Common myeloid progenitor, CD34-positive (primary cell): ENCODE data around the gene ACVR1B.

Experiments used
- CTCF ChIA-PET: fragments of 350-600 bp; sonication (Branson Sonifier 250); formaldehyde crosslinking; loops from one replicate; lab custom pipeline; 2021; ENCODE audit warnings: antibody characterized with exemption; lab: Charles Lee
- POLR2A ChIA-PET: fragments of 350-600 bp; sonication (Branson Sonifier 250); formaldehyde crosslinking; loops from one replicate; lab custom pipeline; 2021; ENCODE audit warnings: antibody characterized with exemption; lab: Charles Lee
- DNase-seq, 3 donors: peaks; one replicate each; pipeline versions ENCODE4 v3.0.0 to v3.0.0-alpha.2; 2013
- H3K27ac ChIP-seq, 2 experiments: 1 replicate in 1 of 2; 2 replicates in 1 of 2; pipeline ENCODE4 v1.7.0; 2013; ENCODE audit warnings: inconsistent platforms in 2 of 2, low read length in 2 of 2, mild to moderate bottlenecking in 2 of 2, low read depth in 1 of 2, moderate library complexity in 1 of 2; ENCODE audit not compliant: severe bottlenecking in 2 of 2, insufficient read depth in 1 of 2, poor library complexity in 1 of 2
- H3K27me3 ChIP-seq, 5 experiments: replicated peaks in 2 of 5; 1 replicate in 3 of 5; 2 replicates in 2 of 5; pipeline versions ENCODE4 v1.6.1 to v1.7.0; 2013; ENCODE audit warnings: low read length in 4 of 5, mild to moderate bottlenecking in 2 of 5, moderate library complexity in 2 of 5, inconsistent platforms in 1 of 5; ENCODE audit not compliant: insufficient read depth in 5 of 5, control insufficient read depth in 4 of 5
- H3K36me3 ChIP-seq, 4 experiments: 1 replicate in 2 of 4; 2 replicates in 2 of 4; pipeline versions ENCODE4 v1.6.1 to v1.7.0; 2013; ENCODE audit warnings: low read length in 3 of 4, control low read depth in 1 of 4, mild to moderate bottlenecking in 1 of 4; ENCODE audit not compliant: control insufficient read depth in 4 of 4, insufficient read depth in 4 of 4
- H3K4me1 ChIP-seq, 4 experiments: 1 replicate in 3 of 4; 2 replicates in 1 of 4; pipeline versions ENCODE4 v1.6.1 to v1.7.1; 2013; ENCODE audit warnings: low read length in 3 of 4, mild to moderate bottlenecking in 3 of 4, control low read depth in 1 of 4, inconsistent platforms in 1 of 4, moderate library complexity in 1 of 4; ENCODE audit not compliant: control insufficient read depth in 4 of 4, insufficient read depth in 4 of 4; ENCODE audit errors: control extremely low read depth in 1 of 4
- H3K4me3 ChIP-seq, 7 experiments: 1 replicate in 4 of 7; 2 replicates in 3 of 7; pipeline versions ENCODE4 v1.5.1 to v1.7.0; 2013; ENCODE audit warnings: mild to moderate bottlenecking in 7 of 7, low read length in 6 of 7, moderate library complexity in 6 of 7, inconsistent platforms in 2 of 7, low read depth in 2 of 7, control low read depth in 1 of 7; ENCODE audit not compliant: insufficient read depth in 4 of 7, control insufficient read depth in 1 of 7; ENCODE audit errors: extremely low read depth in 1 of 7
- H3K9me3 ChIP-seq, 5 experiments: 1 replicate in 4 of 5; 2 replicates in 1 of 5; pipeline versions ENCODE4 v1.6.1 to v1.7.1; 2013; ENCODE audit warnings: low read length in 4 of 5, mild to moderate bottlenecking in 2 of 5, inconsistent platforms in 1 of 5, low read depth in 1 of 5, moderate library complexity in 1 of 5; ENCODE audit not compliant: control insufficient read depth in 4 of 5, insufficient read depth in 2 of 5; ENCODE audit errors: control extremely low read depth in 1 of 5
- WGBS: methylation state at CpG from one replicate; pipeline ENCODE4 v1.1.5; 2013; ENCODE audit not compliant: insufficient coverage; 5-methylcytosine and 5-hydroxymethylcytosine counted together

ACVR1B gene

DNA sequence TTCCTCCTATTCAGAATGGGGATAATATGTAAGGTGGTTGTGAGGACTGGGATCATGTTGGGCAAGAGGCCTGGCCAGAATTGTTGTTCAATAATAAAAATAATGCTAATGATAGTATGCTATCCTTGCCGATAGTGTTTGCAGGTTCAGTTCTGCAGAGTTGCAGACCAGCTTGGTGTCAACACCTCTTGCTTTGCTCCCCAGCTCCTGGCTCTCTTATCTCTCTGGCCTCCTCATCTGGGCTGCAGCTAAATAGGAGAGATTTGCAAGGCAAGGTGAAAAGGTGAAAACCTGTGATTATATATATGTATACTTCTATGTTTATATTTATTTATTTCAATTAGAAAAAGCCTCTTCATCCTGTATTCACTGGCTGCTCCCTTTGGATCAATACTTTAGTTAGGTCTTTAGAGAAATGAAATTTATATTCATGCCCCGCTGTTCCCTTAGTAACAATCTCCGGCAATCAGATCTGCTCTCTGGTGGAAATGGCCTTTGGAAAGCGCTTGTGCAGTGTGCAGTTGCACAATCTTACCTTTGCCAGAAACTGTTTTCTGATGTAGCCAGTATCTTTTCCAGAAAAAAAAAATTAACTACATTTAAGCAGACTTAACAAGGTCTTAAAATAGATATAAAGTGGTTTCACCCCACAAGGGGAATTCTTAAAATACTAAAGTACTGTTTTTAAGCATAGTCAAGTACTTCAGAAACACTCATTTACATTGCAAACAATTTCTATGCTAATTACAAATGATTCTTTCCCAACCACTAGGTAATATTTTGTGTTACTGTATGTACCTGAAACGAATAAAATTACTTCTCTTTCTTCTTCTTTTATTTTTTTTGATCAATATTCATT is 19.1 kb upstream of the ACVR1B start:
- CTCF ChIA-PET: interaction anchor here (1.6 to 1.7 kb wide), 2 partner anchors 10 to 17 kb away, joined by 3 to 5 read pairs; no protein-coding TSS in a partner anchor
- Histone ChIP-seq H3K4me3 (no peak overlapping the region), H3K36me3 (no peaks in the 10 kb centered on the region), H3K4me1 (no peaks in the 10 kb centered on the region), H3K27me3 (no peaks in the 10 kb centered on the region), H3K27ac (no peak overlapping the region), H3K9me3 (no peaks in the 10 kb centered on the region)
- no peak for DNase-seq
- 100% methylated on average over 3 of the region's 5 CpGs for WGBS
- POLR2A ChIA-PET: no interaction called here

DNA sequence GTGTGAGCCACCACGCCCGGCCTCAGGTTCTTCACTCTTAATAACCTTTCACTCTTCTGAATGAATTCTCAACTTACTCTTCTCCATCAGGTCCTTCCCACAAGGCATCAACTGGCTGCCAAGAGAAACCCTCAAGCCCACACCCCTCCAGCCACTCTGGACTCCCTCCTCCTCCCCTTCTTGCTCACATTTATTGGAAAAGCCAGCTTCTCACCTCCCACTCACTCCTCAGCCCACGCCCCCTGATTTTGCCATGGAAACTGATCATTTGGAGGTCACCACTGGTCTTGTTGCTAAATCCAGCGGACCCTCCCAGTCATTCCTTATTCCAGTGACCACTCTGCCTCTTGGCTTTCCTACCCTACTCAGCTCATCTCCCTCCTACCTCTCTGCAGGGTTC is 17.4 kb upstream of the ACVR1B start:
- Histone ChIP-seq H3K4me3 (no peak overlapping the region), H3K36me3 (no peaks in the 10 kb centered on the region), H3K4me1 (no peaks in the 10 kb centered on the region), H3K27me3 (no peaks in the 10 kb centered on the region), H3K27ac (no peak overlapping the region), H3K9me3 (no peaks in the 10 kb centered on the region)
- DNase-seq: no peak
- WGBS: 100% methylated on average over 4 of the region's 4 CpGs
- POLR2A ChIA-PET: no interaction called here
- CTCF ChIA-PET: interaction anchor here (1.0 to 1.3 kb wide), 5 partner anchors 12 to 45 kb away, joined by 3 to 5 read pairs (median 4); partner anchors contain the start of gene ANKRD33

DNA sequence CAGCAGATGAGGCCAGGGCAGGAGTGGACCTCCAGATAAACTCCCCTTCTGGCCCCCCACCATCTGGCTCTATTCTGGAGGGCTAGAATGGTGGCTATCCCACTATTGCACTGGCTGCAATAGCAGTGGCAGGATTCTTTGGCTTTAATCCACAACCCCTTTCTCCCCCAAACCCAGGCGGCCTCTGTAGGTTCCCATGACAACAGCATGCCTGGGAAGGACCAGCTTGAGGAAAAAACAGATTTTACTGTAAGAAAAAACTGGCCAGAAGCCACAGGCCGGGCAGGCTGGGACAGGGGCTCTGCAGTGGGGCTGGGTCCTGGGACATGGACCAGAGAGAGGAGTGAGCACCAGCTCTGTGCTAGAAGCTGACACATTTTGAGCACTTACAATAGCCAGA is 13.6 kb upstream of the ACVR1B start:
- Histone ChIP-seq H3K36me3 (no peaks in the 10 kb centered on the region), H3K27me3 (no peaks in the 10 kb centered on the region), H3K9me3 (no peaks in the 10 kb centered on the region), H3K4me1 (peaks cover 0 to 6% (median 2%) of the 10 kb centered on the region in 4 experiments), H3K27ac (no peak overlapping the region), H3K4me3 (no peak overlapping the region)
- DNase-seq: no peak
- WGBS: 88% methylated on average over 2 of the region's 2 CpGs
- ChIA-PET POLR2A (no interaction called here), CTCF (interaction anchor here (1.1 to 1.6 kb wide), 3 partner anchors 11 to 40 kb away, joined by 3 to 5 read pairs (median 4); no protein-coding TSS in a partner anchor)

DNA sequence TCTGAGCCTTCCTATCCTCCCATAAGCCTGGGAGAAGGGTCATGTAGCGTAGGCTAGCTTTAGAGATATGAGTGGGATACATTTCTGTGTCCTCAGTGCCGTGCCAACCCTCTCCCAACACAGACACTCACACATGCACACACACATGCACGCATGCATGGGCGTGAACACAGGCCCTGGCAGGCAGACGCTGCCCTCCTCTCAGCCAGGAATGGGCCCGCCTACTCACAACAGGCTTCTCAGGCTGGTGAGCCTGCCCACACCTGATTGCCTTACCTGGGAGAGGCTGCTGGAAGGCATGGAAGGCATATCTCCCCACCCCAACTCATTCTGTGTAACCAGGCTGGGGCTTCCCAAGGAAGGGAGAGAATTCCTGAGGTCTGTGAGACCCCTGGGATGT is 12.8 kb upstream of the ACVR1B start:
- POLR2A ChIA-PET: no interaction called here
- CTCF ChIA-PET: interaction anchor here (1.1 to 1.6 kb wide), 3 partner anchors 11 to 39 kb away, joined by 3 to 5 read pairs (median 4); no protein-coding TSS in a partner anchor
- DNase-seq: no peak
- H3K27me3 ChIP-seq: no peaks in the 10 kb centered on the region
- H3K36me3 ChIP-seq: no peaks in the 10 kb centered on the region
- H3K4me3 ChIP-seq: no peak overlapping the region
- peaks cover 0 to 4% (median 0%) of the 10 kb centered on the region in 5 experiments for H3K9me3 ChIP-seq
- H3K27ac ChIP-seq: no peak overlapping the region
- peaks cover 0 to 6% (median 2%) of the 10 kb centered on the region in 4 experiments for H3K4me1 ChIP-seq
- WGBS: 93% methylated on average over 2 of the region's 6 CpGs

DNA sequence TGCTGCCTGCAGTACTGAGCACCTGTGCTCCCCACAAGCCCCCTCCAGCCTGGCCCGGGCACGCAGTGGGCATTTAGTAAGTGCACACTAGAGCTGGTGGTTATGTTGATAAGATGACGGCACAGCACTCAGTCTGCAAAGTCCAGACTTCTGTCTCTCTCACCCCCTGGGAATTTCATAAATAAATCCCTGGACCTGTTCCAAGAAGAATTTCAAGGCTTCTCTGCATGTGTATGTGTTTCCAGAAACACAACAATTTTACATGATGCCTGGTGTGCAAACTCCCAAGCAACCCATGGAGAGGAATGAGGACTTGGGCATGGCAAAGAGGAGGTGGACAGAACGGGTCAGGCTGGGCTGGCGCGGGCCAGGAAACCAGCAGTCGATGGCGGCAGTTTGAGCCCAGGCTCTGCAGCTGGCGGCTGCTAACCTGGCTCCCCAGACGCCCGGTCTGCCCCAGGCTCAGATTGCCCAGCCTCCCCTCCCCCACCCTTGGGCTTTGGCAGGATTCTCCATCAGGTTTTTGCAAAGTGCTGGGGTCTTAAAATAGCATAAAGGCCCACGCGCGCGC is 10.4 kb upstream of the ACVR1B start:
- H3K27me3 ChIP-seq: no peaks in the 10 kb centered on the region
- H3K27ac ChIP-seq: no peak overlapping the region
- CTCF ChIA-PET: interaction anchor here (0.9 to 1.0 kb wide), 3 partner anchors 21 to 53 kb away, joined by 3 to 5 read pairs (median 4); partner anchors contain the start of gene ANKRD33
- H3K4me1 ChIP-seq: peaks cover 0 to 6% (median 2%) of the 10 kb centered on the region in 4 experiments
- H3K9me3 ChIP-seq: peaks cover 3 to 17% (median 8%) of the 10 kb centered on the region in 5 experiments
- WGBS: 91% methylated on average over 9 of the region's 15 CpGs
- POLR2A ChIA-PET: no interaction called here
- DNase-seq: no peak
- no peaks in the 10 kb centered on the region for H3K36me3 ChIP-seq
- H3K4me3 ChIP-seq: no peak overlapping the region

DNA sequence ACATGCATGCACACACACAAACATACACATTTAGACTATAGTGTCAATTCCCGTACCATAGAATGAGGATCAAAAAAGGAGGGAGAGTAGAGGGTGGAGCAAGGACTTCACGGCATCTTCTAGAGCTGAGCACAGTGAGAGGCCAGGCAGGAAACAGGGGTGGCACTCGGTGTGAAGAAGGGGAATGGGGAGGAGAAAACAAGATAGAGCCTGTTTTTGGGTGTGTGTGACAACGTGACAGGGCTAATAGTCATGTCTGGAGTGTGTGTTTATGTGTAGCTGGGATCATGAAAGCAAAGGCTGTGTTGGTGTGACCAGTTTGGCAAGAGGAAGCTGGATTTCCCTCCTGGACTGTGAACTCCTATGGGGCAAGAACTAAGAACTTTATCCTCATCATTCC is 9.9 kb upstream of the ACVR1B start:
- Histone ChIP-seq H3K4me1 (peaks cover 0 to 6% (median 2%) of the 10 kb centered on the region in 4 experiments), H3K27me3 (no peaks in the 10 kb centered on the region), H3K4me3 (no peak overlapping the region), H3K27ac (no peak overlapping the region), H3K36me3 (no peaks in the 10 kb centered on the region), H3K9me3 (peaks cover 3 to 17% (median 8%) of the 10 kb centered on the region in 5 experiments)
- 32% methylated on average over 3 of the region's 4 CpGs for WGBS
- no peak for DNase-seq
- POLR2A ChIA-PET: no interaction called here
- CTCF ChIA-PET: interaction anchor here (0.9 to 1.0 kb wide), 3 partner anchors 20 to 53 kb away, joined by 3 to 5 read pairs (median 4); partner anchors contain the start of gene ANKRD33
